Cardiac fibroblast (primary cell): ENCODE data around the gene SH3RF3.

Experiments used
- DNase-seq, 2 donors: peaks; one replicate each; pipeline versions ENCODE4 v3.0.0 to v3.0.0-alpha.2; 2010; ENCODE audit warnings: low read depth in 2 of 2
- H3K4me3 ChIP-seq, 2 donors: replicated peaks in 1 of 2; 1 replicate in 1 of 2; 2 replicates in 1 of 2; pipeline ENCODE4 v1.5.1; 2011; ENCODE audit warnings: low read depth in 2 of 2, low read length in 2 of 2, mild to moderate bottlenecking in 2 of 2, moderate library complexity in 1 of 2
- CTCF ChIP-seq: IDR thresholded peaks from one replicate; pipeline ENCODE4 v1.5.1; 2011; ENCODE audit warnings: low read depth, mild to moderate bottlenecking, low read length, inconsistent platforms

The SH3RF3 gene

GRCh38 chr2:109382226-109382895 is 253.4 kb downstream of the SH3RF3 start:
- DNase-seq: no peak
- no peak for TF ChIP-seq CTCF
- no peak overlapping the region for H3K4me3 ChIP-seq

- peak; percentile 78 to 85 for DNase-seq
- TF ChIP-seq CTCF: no peak
- H3K4me3 ChIP-seq: no peak overlapping the region
These were observed 253.9 kb downstream of the SH3RF3 start for GRCh38 chr2:109382951-109383350.

GRCh38 chr2:109383505-109384307 is 254.7 kb downstream of the SH3RF3 start:
- TF ChIP-seq CTCF: no peak
- no peak for DNase-seq
- no peak overlapping the region for H3K4me3 ChIP-seq

- no peak for TF ChIP-seq CTCF
- no peak overlapping the region for H3K4me3 ChIP-seq
- DNase-seq: no peak
These were observed 255.6 kb downstream of the SH3RF3 start for GRCh38 chr2:109384308-109385271.

GRCh38 chr2:109385506-109385905 is 256.5 kb downstream of the SH3RF3 start:
- no peak for TF ChIP-seq CTCF
- H3K4me3 ChIP-seq: no peak overlapping the region
- DNase-seq: no peak

GRCh38 chr2:109386004-109386695 is 257.1 kb downstream of the SH3RF3 start:
- DNase-seq: no peak
- TF ChIP-seq CTCF: no peak
- no peak overlapping the region for H3K4me3 ChIP-seq
